Keratinocyte (primary cell): ENCODE results near the gene MATN4. TPM values are rescaled to one million over a fixed set of nuclear protein-coding genes. Genes with fewer than 3 reads are reported as not detected.

Experiments used
- DNase-seq: peaks from one replicate; pipeline ENCODE4 v3.0.0-alpha.2; 2011; ENCODE audit warnings: low read depth, missing footprints, low spot score
- FAIRE-seq: peaks from 2 replicates; lab custom pipeline; 2011; peaks lifted over from hg19 to GRCh38; lab: Jason Lieb, UNC
- H2AFZ ChIP-seq: 2 replicates; pipeline ENCODE4 v1.6.0; 2012; ENCODE audit warnings: low read length, control low read depth, inconsistent platforms; ENCODE audit not compliant: control insufficient read depth
- H3K27ac ChIP-seq: 2 replicates; pipeline ENCODE4 v1.5.1; 2011; ENCODE audit warnings: low read length; ENCODE audit not compliant: control insufficient read depth, insufficient read depth
- H3K27me3 ChIP-seq: 3 replicates; pipeline ENCODE4 v1.6.0; 2011; ENCODE audit warnings: low read length; ENCODE audit not compliant: control insufficient read depth, insufficient read depth; ENCODE audit errors: extremely low read depth
- H3K36me3 ChIP-seq, 2 experiments: 2 replicates in 1 of 2; 3 replicates in 1 of 2; pipeline ENCODE4 v1.5.1; 2011; ENCODE audit warnings: low read length in 2 of 2, mild to moderate bottlenecking in 1 of 2; ENCODE audit not compliant: control insufficient read depth in 2 of 2, insufficient read depth in 2 of 2; ENCODE audit errors: extremely low read depth in 1 of 2
- H3K4me1 ChIP-seq: 3 replicates; pipeline ENCODE4 v1.5.1; 2011; ENCODE audit warnings: low read length; ENCODE audit not compliant: control insufficient read depth, insufficient read depth; ENCODE audit errors: extremely low read depth
- H3K4me2 ChIP-seq: 3 replicates; pipeline ENCODE4 v1.6.0; 2011; ENCODE audit warnings: low read depth, low read length; ENCODE audit not compliant: control insufficient read depth, insufficient read depth; ENCODE audit errors: extremely low read depth
- H3K4me3 ChIP-seq, 3 experiments: fragments of 200-600 bp in 1 of 3; sonication (generic) in 1 of 3; 2 replicates in 2 of 3; 3 replicates in 1 of 3; pipeline ENCODE4 v1.5.1; 2011 to 2016; ENCODE audit warnings: low read length in 3 of 3, mild to moderate bottlenecking in 3 of 3, control low read depth in 2 of 3, inconsistent platforms in 1 of 3, low read depth in 1 of 3, mixed read lengths in 1 of 3, mixed run types in 1 of 3, moderate library complexity in 1 of 3; ENCODE audit not compliant: control insufficient read depth in 2 of 3, insufficient read depth in 2 of 3; ENCODE audit errors: extremely low read depth in 1 of 3
- H3K79me2 ChIP-seq: 2 replicates; pipeline ENCODE4 v1.6.0; 2012; ENCODE audit warnings: low read length; ENCODE audit not compliant: control insufficient read depth, insufficient read depth
- H3K9ac ChIP-seq: 3 replicates; pipeline ENCODE4 v1.6.0; 2011; ENCODE audit warnings: low read length; ENCODE audit not compliant: control insufficient read depth, insufficient read depth; ENCODE audit errors: extremely low read depth
- H3K9me1 ChIP-seq: 3 replicates; pipeline ENCODE4 v1.6.0; 2011; ENCODE audit warnings: low read length; ENCODE audit not compliant: control insufficient read depth, insufficient read depth; ENCODE audit errors: extremely low read depth
- H3K9me3 ChIP-seq: 2 replicates; pipeline ENCODE4 v1.5.1; 2012; ENCODE audit warnings: low read depth, low read length; ENCODE audit not compliant: control insufficient read depth
- H4K20me1 ChIP-seq: 3 replicates; pipeline ENCODE4 v1.6.0; 2011; ENCODE audit warnings: low read length; ENCODE audit not compliant: control insufficient read depth, insufficient read depth; ENCODE audit errors: extremely low read depth
- EZH2 ChIP-seq: IDR thresholded peaks from one replicate; pipeline ENCODE4 v1.6.1; 2012; ENCODE audit warnings: inconsistent platforms, mild to moderate bottlenecking, low read length, moderate library complexity
- dilution Hi-C: fragments of 300-500 bp; cut with MboI; formaldehyde crosslinking; loops from one replicate; pipeline ENCODE4 v1.7.0; 2020; ENCODE audit warnings: low sequenced_read_pairs; ENCODE audit not compliant: extremely low pct_ligation_motif_present
- polyA plus RNA-seq, 5 experiments: library from polyadenylated mRNA; depleted of rRNA in 3 of 5; stranded (reverse) in 3 of 5; stranded (forward) in 1 of 5; unstranded in 1 of 5; fragments of >200 nt; gene quantifications; 1 replicate in 1 of 5; 2 replicates in 3 of 5; 3 replicates in 1 of 5; pipeline versions ENCODE4 v1.2.1 to v1.2.3, GENCODE V29; 2011 to 2012; ENCODE audit warnings: missing spikeins in 2 of 5, low read depth in 1 of 5, low replicate concordance in 1 of 5
- TF ChIP-seq, protein P1 (sequence below), 3 experiments: IDR thresholded peaks in 1 of 3; conservative IDR thresholded peaks in 1 of 3; optimal IDR thresholded peaks in 1 of 3; 2 replicates in 2 of 3; 3 replicates in 1 of 3; pipeline versions ENCODE3 to v1.5.1; 2011; ENCODE audit warnings: low read length in 3 of 3, mild to moderate bottlenecking in 3 of 3, moderate library complexity in 2 of 3, control low read depth in 1 of 3, inconsistent platforms in 1 of 3; ENCODE audit not compliant: insufficient read depth in 2 of 3; ENCODE audit errors: extremely low read depth in 1 of 3

Gene MATN4
- polyA plus RNA-seq, 1 donor (not counting 4 experiments of a cell fraction or from before 2014, with no cell fraction given), result not detected

DNA sequence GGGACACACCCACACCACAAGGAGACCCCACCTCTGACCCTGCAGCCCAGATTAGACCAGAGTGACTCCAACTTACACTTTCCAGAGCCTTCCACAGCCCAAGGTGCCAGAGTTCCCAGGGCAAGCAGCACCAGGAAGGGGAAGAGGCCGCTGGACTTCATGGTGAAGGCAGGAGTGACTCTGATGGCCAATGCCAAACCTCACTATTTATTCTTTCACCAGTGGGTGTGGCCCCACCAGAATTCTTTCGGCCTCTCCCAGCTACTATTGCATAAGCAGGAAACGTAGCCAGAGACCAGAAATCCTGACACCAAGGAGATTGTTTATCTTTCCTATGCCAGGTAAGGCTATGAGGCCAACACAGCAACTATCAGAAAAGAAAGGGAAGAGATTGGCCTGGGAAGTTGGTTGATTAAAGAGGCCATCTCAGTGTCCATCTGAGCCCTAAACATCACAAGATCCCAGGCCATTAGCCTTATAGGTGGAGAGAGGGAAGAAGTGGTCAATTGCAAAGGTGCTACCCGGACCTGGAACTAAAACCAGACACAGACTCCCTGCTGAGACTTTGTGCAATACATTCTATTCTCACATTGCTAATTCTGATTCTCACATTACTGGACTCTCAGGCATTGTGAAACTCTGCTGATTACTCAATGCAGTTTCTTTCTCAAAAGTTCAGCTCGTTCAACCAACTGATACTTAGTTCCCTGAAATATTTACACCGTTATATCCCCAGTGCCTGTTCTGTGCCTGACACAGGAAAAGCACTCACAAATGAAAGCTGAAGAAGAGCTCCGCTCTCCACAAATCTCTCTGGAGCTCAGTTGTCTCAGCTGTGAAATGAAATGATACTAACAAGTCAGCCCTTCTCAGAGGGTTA, 53.5 kb downstream of the MATN4 start, which contains the start of gene SLPI:
TSS of gene SLPI (minus strand) at position 182 of the 880 bp plus-strand sequence. CDS start at position 161, 21 bp downstream.
- Histone ChIP-seq H4K20me1 (no peaks in the 10 kb centered on the region), H3K9me3 (no peaks in the 10 kb centered on the region), H3K36me3 (no peaks in the 10 kb centered on the region), H3K9ac (no peak within 1 kb of the TSS), H3K79me2 (no peaks in the 10 kb centered on the region), H3K9me1 (no peaks in the 10 kb centered on the region), H3K4me2 (peak within 1 kb of the TSS; percentile 49), H3K27me3 (peaks cover 6% of the 10 kb centered on the region), H2AFZ (no peak within 1 kb of the TSS), H3K4me1 (peaks cover 12% of the 10 kb centered on the region), H3K27ac (peak within 1 kb of the TSS; percentile 62), H3K4me3 (peak within 1 kb of the TSS in 2 of 3 experiments; percentile 14 to 16)
- TF ChIP-seq, protein P1, sequence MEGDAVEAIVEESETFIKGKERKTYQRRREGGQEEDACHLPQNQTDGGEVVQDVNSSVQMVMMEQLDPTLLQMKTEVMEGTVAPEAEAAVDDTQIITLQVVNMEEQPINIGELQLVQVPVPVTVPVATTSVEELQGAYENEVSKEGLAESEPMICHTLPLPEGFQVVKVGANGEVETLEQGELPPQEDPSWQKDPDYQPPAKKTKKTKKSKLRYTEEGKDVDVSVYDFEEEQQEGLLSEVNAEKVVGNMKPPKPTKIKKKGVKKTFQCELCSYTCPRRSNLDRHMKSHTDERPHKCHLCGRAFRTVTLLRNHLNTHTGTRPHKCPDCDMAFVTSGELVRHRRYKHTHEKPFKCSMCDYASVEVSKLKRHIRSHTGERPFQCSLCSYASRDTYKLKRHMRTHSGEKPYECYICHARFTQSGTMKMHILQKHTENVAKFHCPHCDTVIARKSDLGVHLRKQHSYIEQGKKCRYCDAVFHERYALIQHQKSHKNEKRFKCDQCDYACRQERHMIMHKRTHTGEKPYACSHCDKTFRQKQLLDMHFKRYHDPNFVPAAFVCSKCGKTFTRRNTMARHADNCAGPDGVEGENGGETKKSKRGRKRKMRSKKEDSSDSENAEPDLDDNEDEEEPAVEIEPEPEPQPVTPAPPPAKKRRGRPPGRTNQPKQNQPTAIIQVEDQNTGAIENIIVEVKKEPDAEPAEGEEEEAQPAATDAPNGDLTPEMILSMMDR (optimal IDR thresholded peaks at IDR 0.05 in 1 of 3, IDR thresholded peaks at IDR 0.05 in 1 of 3, conservative IDR thresholded peaks at IDR 0.05 in 1 of 3; ENCODE audit: extremely low read depth in 1 of 3, insufficient read depth in 2 of 3, low read length in 3 of 3), result no peak
- TF ChIP-seq EZH2, result no peak
- FAIRE-seq, result peak; percentile 83
- no peak for DNase-seq
- dilution Hi-C loops, result no loop called here

DNA sequence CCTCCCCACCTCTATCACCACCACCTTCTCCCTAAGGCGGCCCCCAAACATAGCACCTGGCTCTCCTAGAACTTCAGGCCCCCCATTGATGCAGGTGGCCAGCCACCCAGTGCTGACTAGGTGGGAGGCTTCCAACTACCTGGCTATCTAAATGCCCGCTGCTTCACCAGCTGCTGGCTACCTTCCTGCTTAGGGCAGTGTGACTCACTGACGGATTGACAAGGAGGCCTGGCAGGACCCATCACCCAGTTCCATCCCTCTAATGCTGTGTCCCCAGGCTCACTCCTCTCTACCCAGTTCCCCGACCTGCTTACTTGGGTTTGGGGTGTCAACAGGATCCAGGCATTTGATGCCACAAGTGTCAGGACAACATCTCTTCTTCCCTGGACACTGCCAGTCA, 54.8 kb downstream of the MATN4 start:
- H3K9me1 ChIP-seq, result no peaks in the 10 kb centered on the region
- H3K9me3 ChIP-seq, result no peaks in the 10 kb centered on the region
- H3K27me3 ChIP-seq, result peaks cover 6% of the 10 kb centered on the region
- H3K9ac ChIP-seq, result no peak overlapping the region
- H3K27ac ChIP-seq, result no peak overlapping the region
- no peaks in the 10 kb centered on the region for H4K20me1 ChIP-seq
- H3K36me3 ChIP-seq, result no peaks in the 10 kb centered on the region
- H2AFZ ChIP-seq, result no peak overlapping the region
- H3K4me2 ChIP-seq, result no peak overlapping the region
- no peak for TF ChIP-seq EZH2
- TF ChIP-seq, protein P1 (optimal IDR thresholded peaks at IDR 0.05 in 1 of 3, IDR thresholded peaks at IDR 0.05 in 1 of 3, conservative IDR thresholded peaks at IDR 0.05 in 1 of 3; ENCODE audit: extremely low read depth in 1 of 3, insufficient read depth in 2 of 3, low read length in 3 of 3), result no peak
- dilution Hi-C loops, result no loop called here
- DNase-seq, result no peak
- no peak overlapping the region for H3K4me3 ChIP-seq
- no peak for FAIRE-seq
- peaks cover 12% of the 10 kb centered on the region for H3K4me1 ChIP-seq
- no peaks in the 10 kb centered on the region for H3K79me2 ChIP-seq
